SK-MEL-5 (cell line): ENCODE data around the gene MBD2. TPM values are rescaled to one million over a fixed set of nuclear protein-coding genes. Genes with fewer than 3 reads are reported as not detected.
"Not testable (repeated sequence)": the region's sequence is repeated elsewhere in the genome, so short reads cannot be mapped to it uniquely, and the experiment has no call there.

Experiments
- DNase-seq: peaks from one replicate; pipeline ENCODE4 v3.0.0-alpha.2; 2016; ENCODE audit warnings: low read depth, low spot score
- in situ Hi-C: cut with HindIII; loops from 2 replicates; pipeline ENCODE4 v1.10.0; 2016; ENCODE audit warnings: low sequenced_read_pairs, high pct_unique_total_duplicates, low pct_unique_long_range_greater_than_20kb
- total RNA-seq: library from RNA; depleted of rRNA; stranded (reverse); fragments of >200 nt; shearing (Covaris generic); gene quantifications from 2 replicates; pipeline ENCODE4 v1.2.3, GENCODE V29; 2014

MBD2 gene
- total RNA-seq, 1 experiment from 2014 or later, result 18.3 TPM

GRCh38 chr18:54209471-54210180 lies 14.8 kb downstream of the MBD2 start:
- in situ Hi-C loops, result no loop called here

GRCh38 chr18:54206447-54206846 lies 18.0 kb downstream of the MBD2 start:
- in situ Hi-C loops, result no loop called here

More at GRCh38 chr18:54209471-54210180, 14.8 kb downstream of the MBD2 start:
- DNase-seq, result no peak

GRCh38 chr18:54205959-54206358 lies 18.5 kb downstream of the MBD2 start:
- DNase-seq, result no peak
- in situ Hi-C loops, result no loop called here

More at GRCh38 chr18:54206447-54206846, 18.0 kb downstream of the MBD2 start:
- no peak for DNase-seq

- in situ Hi-C loops, result not testable (repeated sequence)
These were observed 19.0 kb downstream of the MBD2 start for GRCh38 chr18:54205448-54205847.

GRCh38 chr18:54204883-54205282 lies 19.6 kb downstream of the MBD2 start:
- in situ Hi-C loops, result no loop called here

More at GRCh38 chr18:54205448-54205847, 19.0 kb downstream of the MBD2 start:
- not testable (repeated sequence) for DNase-seq

GRCh38 chr18:54203914-54204313 lies 20.6 kb downstream of the MBD2 start:
- DNase-seq, result no peak
- in situ Hi-C loops, result no loop called here

More at GRCh38 chr18:54204883-54205282, 19.6 kb downstream of the MBD2 start:
- DNase-seq, result no peak

- no peak for DNase-seq
These were observed 21.6 kb downstream of the MBD2 start for GRCh38 chr18:54202851-54203250.

GRCh38 chr18:54197747-54198411 lies 26.6 kb downstream of the MBD2 start:
- in situ Hi-C loops, result no loop called here
- DNase-seq, result no peak

More at GRCh38 chr18:54202851-54203250, 21.6 kb downstream of the MBD2 start:
- in situ Hi-C loops, result no loop called here

GRCh38 chr18:54193786-54194185 lies 30.7 kb downstream of the MBD2 start:
- in situ Hi-C loops, result no loop called here
- no peak for DNase-seq

- in situ Hi-C loops, result no loop called here
- no peak for DNase-seq
These were observed 31.6 kb downstream of the MBD2 start for GRCh38 chr18:54192900-54193299.

- in situ Hi-C loops, result no loop called here
- DNase-seq, result no peak
These were observed 32.1 kb downstream of the MBD2 start for GRCh38 chr18:54192415-54192814.

GRCh38 chr18:54191352-54191751 lies 33.1 kb downstream of the MBD2 start:
- DNase-seq, result no peak
- in situ Hi-C loops, result no loop called here

GRCh38 chr18:54187372-54187771 lies 37.1 kb downstream of the MBD2 start:
- no peak for DNase-seq
- in situ Hi-C loops, result no loop called here

GRCh38 chr18:54184836-54185235 lies 39.6 kb downstream of the MBD2 start:
- in situ Hi-C loops, result no loop called here
- DNase-seq, result no peak

GRCh38 chr18:54183390-54183789 lies 41.1 kb downstream of the MBD2 start:
- no peak for DNase-seq
- in situ Hi-C loops, result no loop called here

- in situ Hi-C loops, result no loop called here
- DNase-seq, result no peak
These were observed 42.4 kb downstream of the MBD2 start for GRCh38 chr18:54181856-54182602.

- DNase-seq, result no peak
- in situ Hi-C loops, result no loop called here
These were observed 50.4 kb downstream of the MBD2 start for GRCh38 chr18:54173980-54174630.

- peak; percentile 51 for DNase-seq
- in situ Hi-C loops, result no loop called here
These were observed 51.2 kb downstream of the MBD2 start for GRCh38 chr18:54173250-54173649.
